Activated CD4-positive, alpha-beta T cell treated with anti-CD3 and anti-CD28 coated beads for 36 hours (primary cell): ENCODE results near the gene DLGAP1. TPM values are rescaled to one million over a fixed set of nuclear protein-coding genes. Genes with fewer than 3 reads are reported as not detected.

Source experiments
- ATAC-seq: fragments of 200-7000 bp; cut with Tn5 transposase; one replicate; pipeline ENCODE4 v1.10.0; 2021; ENCODE audit warnings: mild to moderate bottlenecking, moderate library complexity
- CTCF ChIA-PET: fragments of 350-600 bp; sonication (Branson Sonifier 250); formaldehyde crosslinking; loops from one replicate; lab custom pipeline; 2021; ENCODE audit warnings: antibody characterized with exemption; lab: Charles Lee
- POLR2A ChIA-PET: fragments of 350-600 bp; sonication (Branson Sonifier 250); formaldehyde crosslinking; loops from one replicate; lab custom pipeline; 2021; ENCODE audit warnings: antibody characterized with exemption, inconsistent platforms; lab: Charles Lee
- DNase-seq: peaks from one replicate; pipeline ENCODE4 v3.0.0-alpha.2; 2020
- H3K27ac Mint-ChIP-seq: one replicate; pipeline ENCODE4 v1.8.0; 2021; ENCODE audit warnings: mixed read lengths
- H3K27me3 Mint-ChIP-seq: one replicate; pipeline ENCODE4 v1.8.0; 2021; ENCODE audit warnings: mixed read lengths
- H3K36me3 Mint-ChIP-seq: one replicate; pipeline ENCODE4 v1.8.0; 2021; ENCODE audit warnings: low read depth, mixed read lengths
- H3K4me1 Mint-ChIP-seq: one replicate; pipeline ENCODE4 v1.8.0; 2021; ENCODE audit warnings: mixed read lengths
- H3K4me3 Mint-ChIP-seq: one replicate; pipeline ENCODE4 v1.8.0; 2021; ENCODE audit warnings: mild to moderate bottlenecking, moderate library complexity, mixed read lengths
- H3K9me3 Mint-ChIP-seq: one replicate; pipeline ENCODE4 v1.8.0; 2021; ENCODE audit warnings: low read depth, mixed read lengths
- intact Hi-C, 2 experiments: fragments of 100-400 bp; cut with DNase I in 1 of 2; cut with micrococcal nuclease in 1 of 2; formaldehyde crosslinking; loops; one replicate each; pipeline versions ENCODE4 v1.14.2 to v1.15.1; 2022 to 2024; cut with DNase I, micrococcal nuclease
- total RNA-seq, 2 experiments: library from RNA; stranded (reverse); gene quantifications; one replicate each; pipeline ENCODE4 v1.2.3, GENCODE V29; 2021

Gene DLGAP1
- total RNA-seq, 2 experiments from 2014 or later: 0.14 TPM; not detected in 1

- DNase-seq: no peak
- peaks cover 4% of the 10 kb centered on the region for H3K9me3 Mint-ChIP-seq
- peaks cover 6% of the 10 kb centered on the region for H3K4me1 Mint-ChIP-seq
- ChIA-PET POLR2A (interaction anchor here (0.6 kb wide), 2 partner anchors 36 to 105 kb away, joined by 3 read pairs; no protein-coding TSS in a partner anchor), CTCF (interaction anchor here (0.7 to 1.6 kb wide), 4 partner anchors 9 to 1468 kb away, joined by 3 to 8 read pairs (median 3); no protein-coding TSS in a partner anchor)
- no peaks in the 10 kb centered on the region for H3K27me3 Mint-ChIP-seq
- H3K36me3 Mint-ChIP-seq: no peaks in the 10 kb centered on the region
- no peak for ATAC-seq
- intact Hi-C loops: no loop called here
- H3K4me3 Mint-ChIP-seq: no peak overlapping the region
- no peak overlapping the region for H3K27ac Mint-ChIP-seq
These were observed 762.9 kb downstream of the DLGAP1 start for GRCh38 chr18:3692113-3692621.

- ChIA-PET CTCF (interaction anchor here (0.7 to 1.6 kb wide), 3 partner anchors 10 to 1467 kb away, joined by 3 to 8 read pairs (median 3); no protein-coding TSS in a partner anchor), POLR2A (interaction anchor here (0.6 kb wide), 2 partner anchors 35 to 105 kb away, joined by 3 read pairs; no protein-coding TSS in a partner anchor)
- intact Hi-C loops: no loop called here
- Mint-ChIP-seq H3K36me3 (no peaks in the 10 kb centered on the region), H3K27me3 (no peaks in the 10 kb centered on the region), H3K4me1 (peaks cover 6% of the 10 kb centered on the region), H3K27ac (no peak overlapping the region), H3K9me3 (peaks cover 4% of the 10 kb centered on the region), H3K4me3 (no peak overlapping the region)
- DNase-seq (no peak), ATAC-seq (no peak)
These were observed 763.4 kb downstream of the DLGAP1 start for GRCh38 chr18:3691705-3692104.

GRCh38 chr18:3690764-3691066 lies 764.4 kb downstream of the DLGAP1 start:
- DNase-seq: no peak
- Mint-ChIP-seq H3K27me3 (no peaks in the 10 kb centered on the region), H3K4me3 (no peak overlapping the region), H3K27ac (no peak overlapping the region), H3K36me3 (no peaks in the 10 kb centered on the region), H3K9me3 (no peaks in the 10 kb centered on the region), H3K4me1 (peaks cover 6% of the 10 kb centered on the region)
- CTCF ChIA-PET: interaction anchor here (0.9 to 1.7 kb wide), 2 partner anchors 24 to 81 kb away, joined by 3 to 5 read pairs; no protein-coding TSS in a partner anchor
- no peak for ATAC-seq
- intact Hi-C loops: no loop called here
- POLR2A ChIA-PET: no interaction called here

- POLR2A ChIA-PET: no interaction called here
- Mint-ChIP-seq H3K4me3 (no peak overlapping the region), H3K36me3 (no peaks in the 10 kb centered on the region), H3K27me3 (no peaks in the 10 kb centered on the region), H3K9me3 (no peaks in the 10 kb centered on the region), H3K4me1 (peaks cover 6% of the 10 kb centered on the region), H3K27ac (no peak overlapping the region)
- DNase-seq: no peak
- no peak for ATAC-seq
- CTCF ChIA-PET: interaction anchor here (0.6 to 1.7 kb wide), 3 partner anchors 24 to 394 kb away, joined by 3 to 5 read pairs (median 3); no protein-coding TSS in a partner anchor
- intact Hi-C loops: no loop called here
These were observed 764.9 kb downstream of the DLGAP1 start for GRCh38 chr18:3689986-3690763.

- ATAC-seq (no peak), DNase-seq (no peak)
- no peak overlapping the region for H3K27ac Mint-ChIP-seq
- ChIA-PET CTCF (interaction anchor here (0.6 to 0.7 kb wide), 2 partner anchors 393 to 1948 kb away, joined by 3 read pairs; no protein-coding TSS in a partner anchor), POLR2A (no interaction called here)
- intact Hi-C loops: no loop called here
- H3K4me1 Mint-ChIP-seq: peaks cover 8% of the 10 kb centered on the region
- H3K36me3 Mint-ChIP-seq: no peaks in the 10 kb centered on the region
- H3K4me3 Mint-ChIP-seq: no peak overlapping the region
- H3K9me3 Mint-ChIP-seq: no peaks in the 10 kb centered on the region
- no peaks in the 10 kb centered on the region for H3K27me3 Mint-ChIP-seq
These were observed 766.0 kb downstream of the DLGAP1 start for GRCh38 chr18:3689091-3689490.

- Mint-ChIP-seq H3K4me1 (peaks cover 6% of the 10 kb centered on the region), H3K27me3 (no peaks in the 10 kb centered on the region), H3K27ac (no peak overlapping the region), H3K4me3 (no peak overlapping the region), H3K36me3 (no peaks in the 10 kb centered on the region), H3K9me3 (no peaks in the 10 kb centered on the region)
- ChIA-PET POLR2A (no interaction called here), CTCF (no interaction called here)
- ATAC-seq (no peak), DNase-seq (no peak)
- intact Hi-C loops: no loop called here
These were observed 766.4 kb downstream of the DLGAP1 start for GRCh38 chr18:3688690-3689089.

GRCh38 chr18:3683483-3683882 lies 771.6 kb downstream of the DLGAP1 start:
- intact Hi-C loops: no loop called here
- POLR2A ChIA-PET: no interaction called here

GRCh38 chr18:3682061-3682460 lies 773.0 kb downstream of the DLGAP1 start:
- H3K4me3 Mint-ChIP-seq: no peak overlapping the region
- ATAC-seq: no peak
- intact Hi-C loops: no loop called here
- no peak overlapping the region for H3K27ac Mint-ChIP-seq
- CTCF ChIA-PET: interaction anchor here (1.4 kb wide), 1 partner anchor 16 kb away, joined by 3 read pairs; no protein-coding TSS in a partner anchor
- H3K4me1 Mint-ChIP-seq: peaks cover 3% of the 10 kb centered on the region
- H3K9me3 Mint-ChIP-seq: peaks cover 6% of the 10 kb centered on the region
- DNase-seq: no peak
- peaks cover 5% of the 10 kb centered on the region for H3K27me3 Mint-ChIP-seq
- POLR2A ChIA-PET: interaction anchor here (0.6 kb wide), 1 partner anchor 510 kb away, joined by 3 read pairs; no protein-coding TSS in a partner anchor
- H3K36me3 Mint-ChIP-seq: peaks cover 4% of the 10 kb centered on the region

More at GRCh38 chr18:3683483-3683882, 771.6 kb downstream of the DLGAP1 start:
- Mint-ChIP-seq H3K4me3 (no peak overlapping the region), H3K27ac (no peak overlapping the region), H3K27me3 (no peaks in the 10 kb centered on the region), H3K4me1 (peaks cover 3% of the 10 kb centered on the region), H3K9me3 (peaks cover 6% of the 10 kb centered on the region), H3K36me3 (peaks cover 4% of the 10 kb centered on the region)
- no peak for DNase-seq
- CTCF ChIA-PET: interaction anchor here (0.6 to 0.7 kb wide), 2 partner anchors 9 to 201 kb away, joined by 3 read pairs; no protein-coding TSS in a partner anchor
- no peak for ATAC-seq

GRCh38 chr18:3679241-3679640 lies 775.9 kb downstream of the DLGAP1 start:
- no peak overlapping the region for H3K27ac Mint-ChIP-seq
- no peaks in the 10 kb centered on the region for H3K4me1 Mint-ChIP-seq

GRCh38 chr18:3675994-3676393 lies 779.1 kb downstream of the DLGAP1 start:
- Mint-ChIP-seq H3K27me3 (peaks cover 12% of the 10 kb centered on the region), H3K9me3 (no peaks in the 10 kb centered on the region), H3K4me3 (no peak overlapping the region), H3K36me3 (no peaks in the 10 kb centered on the region), H3K27ac (no peak overlapping the region), H3K4me1 (no peaks in the 10 kb centered on the region)
- ATAC-seq: no peak
- ChIA-PET POLR2A (no interaction called here), CTCF (interaction anchor here (0.6 to 1.3 kb wide), 4 partner anchors 10 to 398 kb away, joined by 3 to 10 read pairs (median 4); no protein-coding TSS in a partner anchor)
- DNase-seq: no peak
- intact Hi-C loops: no loop called here

More at GRCh38 chr18:3679241-3679640, 775.9 kb downstream of the DLGAP1 start:
- ChIA-PET POLR2A (interaction anchor here (0.6 kb wide), 1 partner anchor 85 kb away, joined by 5 read pairs; no protein-coding TSS in a partner anchor), CTCF (interaction anchor here (0.7 to 2.8 kb wide), 6 partner anchors 9 to 319 kb away, joined by 3 to 17 read pairs (median 4); no protein-coding TSS in a partner anchor)
- intact Hi-C loops: no loop called here
- ATAC-seq (no peak), DNase-seq (no peak)
- Mint-ChIP-seq H3K27me3 (peaks cover 9% of the 10 kb centered on the region), H3K4me3 (no peak overlapping the region), H3K36me3 (peaks cover 4% of the 10 kb centered on the region), H3K9me3 (peaks cover 6% of the 10 kb centered on the region)

GRCh38 chr18:3675446-3675845 lies 779.7 kb downstream of the DLGAP1 start:
- Mint-ChIP-seq H3K4me1 (no peaks in the 10 kb centered on the region), H3K27me3 (peaks cover 12% of the 10 kb centered on the region), H3K9me3 (no peaks in the 10 kb centered on the region), H3K4me3 (no peak overlapping the region), H3K36me3 (no peaks in the 10 kb centered on the region), H3K27ac (no peak overlapping the region)
- POLR2A ChIA-PET: no interaction called here
- CTCF ChIA-PET: interaction anchor here (0.6 to 1.3 kb wide), 4 partner anchors 9 to 398 kb away, joined by 3 to 10 read pairs (median 4); no protein-coding TSS in a partner anchor
- intact Hi-C loops: no loop called here
- DNase-seq: no peak
- ATAC-seq: no peak
